ENCODE results near the gene PAPPA.

DNA sequence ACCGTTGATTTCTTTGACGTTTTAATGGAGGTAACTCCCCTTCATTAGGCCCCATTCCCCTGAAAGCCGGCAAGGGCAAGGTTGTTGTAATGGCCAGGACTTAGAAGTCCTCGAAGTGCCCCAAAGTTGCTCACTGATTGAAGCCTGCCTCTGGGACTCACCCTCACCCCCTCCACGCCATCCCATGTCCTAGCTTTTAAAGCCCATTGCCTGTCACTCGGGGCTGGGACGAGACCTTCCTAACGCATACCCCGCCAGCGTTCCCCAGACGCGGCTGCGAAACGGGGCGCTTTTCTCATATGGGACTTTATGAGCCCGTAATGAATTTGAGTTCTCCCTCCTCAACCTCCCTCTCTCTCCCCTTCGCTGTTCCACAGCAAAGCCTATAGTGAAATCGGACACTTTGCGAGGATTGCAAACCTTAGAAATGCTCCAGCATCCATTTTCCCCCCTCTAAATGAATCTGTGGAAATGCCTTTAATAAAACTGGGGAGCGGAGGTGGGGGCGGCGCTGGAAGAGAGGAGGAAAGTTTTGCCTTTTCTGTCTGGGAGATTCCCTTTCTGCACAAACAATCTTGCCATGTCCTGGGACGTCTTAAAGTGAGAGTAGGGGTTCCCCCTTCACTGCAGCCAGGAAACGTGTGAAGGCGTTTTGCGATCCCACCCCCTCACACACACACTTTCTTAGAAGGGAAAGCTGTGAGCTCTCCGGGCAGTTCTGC lies 1.5 kb downstream of the PAPPA start:
- TF ChIP-seq, protein P1, sequence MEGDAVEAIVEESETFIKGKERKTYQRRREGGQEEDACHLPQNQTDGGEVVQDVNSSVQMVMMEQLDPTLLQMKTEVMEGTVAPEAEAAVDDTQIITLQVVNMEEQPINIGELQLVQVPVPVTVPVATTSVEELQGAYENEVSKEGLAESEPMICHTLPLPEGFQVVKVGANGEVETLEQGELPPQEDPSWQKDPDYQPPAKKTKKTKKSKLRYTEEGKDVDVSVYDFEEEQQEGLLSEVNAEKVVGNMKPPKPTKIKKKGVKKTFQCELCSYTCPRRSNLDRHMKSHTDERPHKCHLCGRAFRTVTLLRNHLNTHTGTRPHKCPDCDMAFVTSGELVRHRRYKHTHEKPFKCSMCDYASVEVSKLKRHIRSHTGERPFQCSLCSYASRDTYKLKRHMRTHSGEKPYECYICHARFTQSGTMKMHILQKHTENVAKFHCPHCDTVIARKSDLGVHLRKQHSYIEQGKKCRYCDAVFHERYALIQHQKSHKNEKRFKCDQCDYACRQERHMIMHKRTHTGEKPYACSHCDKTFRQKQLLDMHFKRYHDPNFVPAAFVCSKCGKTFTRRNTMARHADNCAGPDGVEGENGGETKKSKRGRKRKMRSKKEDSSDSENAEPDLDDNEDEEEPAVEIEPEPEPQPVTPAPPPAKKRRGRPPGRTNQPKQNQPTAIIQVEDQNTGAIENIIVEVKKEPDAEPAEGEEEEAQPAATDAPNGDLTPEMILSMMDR (IDR thresholded peaks at IDR 0.05), result no peak
- TF ChIP-seq POLR2A (IDR thresholded peaks at IDR 0.05), result no peak

All from adrenal gland (tissue), 5 donors.